ENCODE data around the gene SLC9A5.
A peak's percentile ranks its signal among the peaks of the same experiment; 100 is the strongest.

The SLC9A5 gene, protein sequence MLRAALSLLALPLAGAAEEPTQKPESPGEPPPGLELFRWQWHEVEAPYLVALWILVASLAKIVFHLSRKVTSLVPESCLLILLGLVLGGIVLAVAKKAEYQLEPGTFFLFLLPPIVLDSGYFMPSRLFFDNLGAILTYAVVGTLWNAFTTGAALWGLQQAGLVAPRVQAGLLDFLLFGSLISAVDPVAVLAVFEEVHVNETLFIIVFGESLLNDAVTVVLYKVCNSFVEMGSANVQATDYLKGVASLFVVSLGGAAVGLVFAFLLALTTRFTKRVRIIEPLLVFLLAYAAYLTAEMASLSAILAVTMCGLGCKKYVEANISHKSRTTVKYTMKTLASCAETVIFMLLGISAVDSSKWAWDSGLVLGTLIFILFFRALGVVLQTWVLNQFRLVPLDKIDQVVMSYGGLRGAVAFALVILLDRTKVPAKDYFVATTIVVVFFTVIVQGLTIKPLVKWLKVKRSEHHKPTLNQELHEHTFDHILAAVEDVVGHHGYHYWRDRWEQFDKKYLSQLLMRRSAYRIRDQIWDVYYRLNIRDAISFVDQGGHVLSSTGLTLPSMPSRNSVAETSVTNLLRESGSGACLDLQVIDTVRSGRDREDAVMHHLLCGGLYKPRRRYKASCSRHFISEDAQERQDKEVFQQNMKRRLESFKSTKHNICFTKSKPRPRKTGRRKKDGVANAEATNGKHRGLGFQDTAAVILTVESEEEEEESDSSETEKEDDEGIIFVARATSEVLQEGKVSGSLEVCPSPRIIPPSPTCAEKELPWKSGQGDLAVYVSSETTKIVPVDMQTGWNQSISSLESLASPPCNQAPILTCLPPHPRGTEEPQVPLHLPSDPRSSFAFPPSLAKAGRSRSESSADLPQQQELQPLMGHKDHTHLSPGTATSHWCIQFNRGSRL

DNA sequence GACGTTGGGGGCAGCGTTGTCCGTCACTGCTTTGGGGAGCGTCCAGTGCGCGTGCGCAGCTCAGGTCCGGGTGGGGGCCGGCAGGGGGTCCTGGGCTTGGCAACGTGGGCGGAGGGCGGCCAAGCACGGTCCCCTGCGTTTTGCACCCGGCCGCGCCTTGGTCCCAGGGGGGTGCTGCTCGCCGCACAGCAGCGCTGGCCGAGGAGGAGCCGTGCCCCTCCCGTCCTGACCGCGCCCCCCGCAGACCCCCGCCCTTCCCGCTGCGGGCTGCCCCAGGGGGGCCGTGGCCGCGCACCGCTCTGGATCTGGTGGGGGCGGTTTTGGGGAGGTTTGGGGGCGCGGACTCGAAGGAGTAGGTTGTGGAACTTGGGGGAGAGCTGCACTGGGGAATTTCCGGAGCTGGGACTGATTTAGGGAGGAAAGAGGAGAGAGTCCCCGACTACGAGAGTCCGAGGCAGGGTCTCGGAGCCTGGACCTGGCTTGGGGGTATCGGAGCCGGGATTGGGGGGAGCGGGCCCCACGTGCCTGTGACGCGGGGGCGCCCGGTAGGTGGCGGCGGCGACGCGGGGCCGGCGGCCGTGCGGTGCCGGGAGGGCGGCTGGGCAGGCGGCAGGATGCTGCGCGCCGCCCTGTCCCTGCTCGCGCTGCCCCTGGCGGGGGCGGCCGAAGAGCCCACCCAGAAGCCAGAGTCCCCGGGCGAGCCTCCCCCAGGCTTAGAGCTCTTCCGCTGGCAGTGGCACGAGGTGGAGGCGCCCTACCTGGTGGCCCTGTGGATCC, at the start of gene SLC9A5:
TSS of gene SLC9A5 (plus strand) at position 579 of the 777 bp plus-strand sequence. CDS start at position 615, 36 bp downstream.
- no peak for DNase-seq (ENCODE audit: low read depth)

DNA sequence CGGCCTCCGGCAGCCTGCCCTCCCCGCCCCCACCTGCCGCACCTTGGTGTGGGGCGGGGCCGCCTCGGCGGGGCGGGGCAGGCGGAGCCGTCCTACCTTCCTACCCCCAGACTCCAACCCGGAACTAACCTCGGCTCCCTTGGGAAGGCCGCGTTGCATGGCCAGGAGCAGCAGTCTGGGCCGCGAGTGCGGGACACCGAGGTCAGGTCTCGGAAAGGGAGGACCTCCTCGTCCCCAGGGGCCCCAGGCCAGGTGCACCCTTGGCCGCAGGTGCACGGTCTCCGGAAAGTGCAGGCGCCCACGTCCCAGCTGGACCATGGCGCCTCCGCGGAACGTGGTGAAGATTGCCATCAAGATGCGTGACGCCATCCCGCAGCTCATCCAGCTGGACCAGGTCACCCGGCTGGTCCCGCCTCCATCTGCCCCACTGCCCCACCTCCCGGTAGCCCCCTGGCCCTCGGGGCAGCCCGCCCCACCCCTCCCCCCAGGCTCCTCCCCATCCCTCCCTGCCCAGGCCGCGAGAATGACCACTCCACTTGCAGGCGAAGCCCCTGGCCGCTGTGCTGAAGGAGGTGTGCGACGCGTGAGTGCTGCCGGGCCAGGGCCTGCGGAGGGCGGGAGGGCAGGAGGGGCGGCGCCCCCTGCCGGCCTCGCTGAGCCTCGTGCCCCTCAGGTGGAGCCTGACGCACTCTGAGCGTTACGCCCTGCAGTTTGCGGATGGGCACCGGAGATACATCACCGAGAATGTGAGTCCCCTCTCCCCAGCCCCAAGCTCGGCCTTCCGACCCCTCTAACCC, 49.6 kb upstream of the SLC9A5 start, which contains the start of gene ELMO3:
TSS of gene ELMO3 (plus strand) at position 121 of the 797 bp plus-strand sequence. CDS start at position 317, 196 bp downstream.
- DNase-seq (ENCODE audit: low read depth) = no peak

DNA sequence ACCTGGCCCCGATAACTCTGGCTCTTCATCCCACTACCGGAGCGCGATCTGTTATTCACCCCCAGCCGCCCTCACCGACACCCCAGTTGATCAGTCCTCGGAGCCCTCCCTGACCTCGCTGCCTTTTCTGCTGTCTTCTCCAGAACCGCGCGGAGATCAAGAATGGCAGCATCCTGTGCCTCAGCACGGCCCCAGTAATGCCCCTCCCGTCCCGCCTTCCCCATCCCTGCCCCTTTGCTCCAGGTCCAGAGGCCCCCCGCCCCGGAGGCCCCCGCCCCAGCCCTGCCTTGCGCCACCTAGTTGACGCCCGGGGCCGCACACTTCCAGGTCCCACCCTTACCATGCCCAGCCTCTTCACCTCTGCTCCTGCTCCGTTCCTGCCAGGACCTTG, 49.0 kb upstream of the SLC9A5 start:
- no peak for DNase-seq (ENCODE audit: low read depth)

DNA sequence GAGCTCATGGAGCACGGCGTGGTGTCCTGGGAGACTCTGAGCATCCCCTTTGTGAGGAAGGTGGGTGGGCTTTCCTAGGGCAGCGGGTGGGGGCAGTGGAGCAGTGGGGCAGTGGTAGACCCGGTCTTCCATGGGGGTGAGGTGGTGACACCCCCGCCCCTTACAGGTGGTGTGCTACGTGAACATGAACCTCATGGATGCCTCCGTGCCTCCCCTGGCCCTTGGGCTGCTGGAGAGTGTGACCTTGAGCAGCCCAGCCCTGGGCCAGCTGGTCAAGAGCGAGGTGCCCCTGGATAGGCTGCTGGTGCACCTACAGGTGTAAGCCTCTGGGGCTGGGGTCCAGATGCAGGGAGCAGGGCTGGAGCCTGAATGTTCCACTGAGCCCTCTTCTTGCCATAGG, 48.3 kb upstream of the SLC9A5 start:
- no peak for DNase-seq (ENCODE audit: low read depth)

DNA sequence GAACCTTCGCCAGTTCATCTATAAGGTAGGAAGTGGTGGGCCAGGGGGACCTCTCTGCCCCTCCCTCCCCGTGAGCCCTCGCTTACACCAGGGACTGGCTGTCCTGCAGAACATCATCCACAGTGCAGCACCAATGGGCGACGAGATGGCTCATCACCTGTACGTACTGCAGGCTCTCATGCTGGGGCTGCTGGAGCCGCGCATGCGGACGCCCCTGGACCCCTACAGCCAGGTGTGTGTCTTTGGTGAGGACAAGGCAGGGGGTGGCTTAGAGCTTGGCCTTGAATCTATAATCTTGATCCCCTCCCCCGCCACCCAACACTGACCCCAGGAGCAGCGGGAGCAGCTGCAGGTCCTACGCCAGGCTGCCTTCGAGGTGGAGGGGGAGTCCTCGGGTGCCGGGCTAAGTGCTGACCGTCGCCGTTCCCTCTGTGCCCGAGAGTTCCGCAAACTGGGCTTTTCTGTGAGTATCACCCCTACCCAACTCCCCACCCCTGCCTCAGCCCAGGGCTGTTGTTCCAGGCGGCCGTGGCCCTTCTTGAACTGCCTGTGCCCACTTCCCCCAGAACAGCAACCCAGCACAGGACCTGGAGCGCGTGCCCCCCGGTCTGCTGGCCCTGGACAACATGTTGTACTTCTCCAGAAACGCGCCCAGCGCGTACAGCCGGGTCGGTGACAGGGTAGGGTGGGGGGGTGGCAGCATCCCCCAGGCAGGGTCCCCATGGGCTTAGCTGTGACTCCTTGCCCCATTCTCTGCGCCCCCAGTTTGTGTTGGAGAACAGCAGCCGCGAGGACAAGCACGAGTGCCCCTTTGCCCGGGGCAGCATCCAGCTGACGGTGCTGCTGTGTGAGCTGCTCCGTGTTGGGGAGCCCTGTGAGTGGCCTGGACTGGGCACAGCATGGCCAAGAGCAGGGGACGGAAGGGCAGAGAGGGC, 47.1 kb upstream of the SLC9A5 start:
- no peak for DNase-seq (ENCODE audit: low read depth)

DNA sequence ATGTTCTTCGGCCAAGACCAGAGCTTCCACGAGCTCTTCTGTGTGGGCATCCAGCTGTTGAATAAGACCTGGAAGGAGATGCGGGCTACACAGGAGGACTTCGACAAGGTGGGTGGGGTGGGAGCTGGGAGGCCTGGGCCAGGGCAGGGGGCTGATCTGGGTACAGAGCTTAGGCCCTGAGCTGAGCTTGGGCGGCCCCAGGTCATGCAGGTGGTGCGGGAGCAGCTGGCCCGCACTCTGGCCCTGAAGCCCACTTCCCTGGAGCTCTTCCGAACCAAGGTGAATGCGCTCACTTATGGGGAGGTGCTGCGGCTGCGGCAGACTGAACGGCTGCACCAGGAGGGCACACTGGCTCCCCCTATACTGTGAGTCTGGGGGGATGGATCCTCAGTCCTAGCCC, 46.4 kb upstream of the SLC9A5 start:
- no peak for DNase-seq (ENCODE audit: low read depth)

DNA sequence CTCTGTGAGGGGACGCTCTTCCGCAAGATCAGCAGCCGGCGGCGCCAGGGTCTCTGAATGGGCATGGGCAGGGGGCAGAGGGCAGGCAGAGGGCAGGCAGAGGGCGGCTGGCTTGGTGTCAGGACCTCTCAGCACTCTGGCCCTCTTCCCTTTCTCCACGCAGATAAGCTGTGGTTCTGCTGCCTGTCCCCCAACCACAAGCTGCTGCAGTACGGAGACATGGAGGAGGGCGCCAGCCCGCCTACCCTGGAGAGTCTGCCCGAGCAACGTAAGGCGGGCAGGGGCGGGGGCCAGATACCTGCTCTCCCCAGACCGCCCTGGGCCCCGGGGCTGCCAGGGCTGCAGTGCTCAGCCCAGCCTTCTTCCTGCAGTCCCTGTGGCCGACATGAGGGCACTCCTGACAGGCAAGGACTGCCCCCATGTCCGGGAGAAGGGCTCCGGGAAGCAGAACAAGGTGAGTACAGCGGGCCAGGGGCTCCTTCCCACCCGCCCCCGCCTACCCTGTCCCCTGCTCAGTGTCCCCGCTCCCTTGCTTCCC, 45.8 kb upstream of the SLC9A5 start:
- no peak for DNase-seq (ENCODE audit: low read depth)

DNA sequence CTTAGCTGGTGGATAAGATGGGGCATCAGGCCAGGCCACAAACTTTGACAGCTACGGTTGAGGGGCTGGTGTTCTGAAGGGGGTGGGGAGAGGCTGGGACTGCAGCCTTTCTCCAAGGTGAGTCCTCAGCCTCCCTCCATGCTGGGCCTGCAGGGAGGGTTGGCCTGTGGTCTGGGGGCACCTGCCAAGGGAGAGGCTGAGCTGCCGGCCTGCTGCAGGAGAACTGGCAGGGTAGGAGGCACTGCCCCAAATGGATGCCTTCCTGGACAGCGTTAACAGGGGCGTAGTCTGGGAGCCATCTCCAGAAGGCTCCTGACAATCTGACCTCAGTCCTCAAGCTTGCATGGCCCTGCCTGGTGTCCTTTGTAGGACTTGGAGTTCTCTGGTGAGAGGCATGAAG, 44.7 kb upstream of the SLC9A5 start:
- no peak for DNase-seq (ENCODE audit: low read depth)

DNA sequence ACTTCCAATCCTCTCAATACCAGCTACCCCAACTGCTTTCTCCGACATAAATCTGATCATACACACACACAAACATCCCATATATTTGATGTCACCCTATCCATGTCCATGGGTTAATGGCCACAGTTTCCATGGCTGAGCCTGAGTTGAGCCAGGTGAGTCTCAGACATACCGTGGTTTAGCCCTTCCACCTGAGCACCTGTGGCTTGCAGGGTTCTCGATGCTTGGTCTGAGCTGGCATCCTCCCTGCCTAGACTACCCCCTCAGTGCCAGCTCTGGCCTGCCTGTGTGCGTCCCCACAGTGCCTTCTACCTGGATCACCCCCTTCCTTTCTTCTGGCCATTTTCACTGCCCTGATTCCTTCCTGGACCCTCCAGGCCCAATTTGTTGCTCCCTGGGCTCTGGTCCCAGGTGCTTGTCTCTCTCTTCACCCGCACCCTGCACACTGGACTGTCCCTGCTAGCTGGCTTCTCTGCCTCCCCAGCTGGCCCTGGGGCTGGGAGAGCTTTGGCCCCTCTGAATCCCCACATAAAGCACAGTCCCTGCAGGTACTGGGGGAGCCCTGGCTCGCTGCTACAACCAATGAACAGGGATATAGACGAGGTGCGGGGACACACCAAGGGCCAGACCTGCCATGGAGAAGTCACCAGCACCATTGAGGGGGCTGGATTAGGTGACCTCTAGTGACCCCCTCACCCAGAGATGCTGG, 42.5 kb upstream of the SLC9A5 start:
- DNase-seq (ENCODE audit: low read depth) = no peak

DNA sequence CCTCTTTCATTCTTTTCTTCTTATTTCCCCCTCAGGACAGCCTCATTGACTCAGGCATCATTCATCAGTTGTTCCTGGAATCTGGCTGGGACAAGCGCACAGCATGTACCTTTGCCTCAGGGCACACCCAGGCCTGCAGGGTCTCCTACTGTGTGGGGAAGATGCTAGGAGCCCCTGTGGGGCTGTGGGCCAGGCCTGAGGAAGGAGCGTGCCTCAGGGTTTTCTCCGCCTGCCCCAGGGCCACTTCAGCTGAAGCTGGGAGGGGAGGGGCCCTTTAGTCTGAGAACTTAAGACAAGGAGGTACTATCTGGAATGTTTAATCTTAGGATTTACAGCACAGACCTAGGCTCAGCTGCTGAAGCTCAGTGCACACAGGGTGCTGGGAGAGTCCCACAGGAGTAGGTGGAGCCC, 41.9 kb upstream of the SLC9A5 start:
- DNase-seq (ENCODE audit: low read depth) = no peak

DNA sequence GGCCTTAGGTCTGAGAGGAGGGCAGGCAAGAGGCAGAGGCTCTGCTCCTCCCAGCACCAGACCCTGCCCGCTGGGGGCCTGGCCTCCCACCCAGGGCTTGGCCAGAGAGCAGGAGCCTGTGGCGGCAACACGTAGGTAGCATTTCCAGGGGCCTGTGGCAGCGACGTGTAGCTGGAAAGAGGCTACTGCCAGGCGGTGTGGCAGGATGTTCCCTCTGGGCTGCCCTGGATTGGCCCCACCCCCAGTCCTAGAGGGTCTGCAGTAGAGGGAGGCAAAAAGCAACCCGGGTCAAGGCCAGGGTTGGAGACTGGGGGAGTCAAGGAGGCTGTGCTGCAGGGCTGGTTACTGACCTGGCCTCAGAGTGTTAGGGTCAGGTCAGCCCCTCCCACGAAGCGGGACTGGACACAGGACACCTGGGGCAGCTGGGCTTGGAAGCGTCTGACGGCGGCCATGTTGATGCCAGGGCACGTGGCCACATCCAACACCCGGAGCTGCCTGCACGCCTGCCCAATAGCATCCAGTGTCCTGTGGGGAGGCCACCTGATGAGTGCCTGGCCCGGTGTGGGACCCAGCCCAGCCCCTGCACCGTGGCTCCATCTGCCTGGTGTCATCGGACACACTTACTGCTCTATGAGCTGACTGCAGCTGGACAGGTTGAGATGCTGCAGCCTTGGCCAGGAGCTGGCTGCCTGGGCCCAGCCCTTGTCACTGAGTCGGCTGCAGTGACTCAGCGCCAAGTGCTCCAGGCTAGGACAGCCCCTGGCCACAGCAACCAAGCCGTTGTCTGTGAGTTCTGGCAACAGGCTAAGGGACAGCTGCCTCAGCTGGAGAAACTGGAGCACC, 41.3 kb upstream of the SLC9A5 start:
- DNase-seq (ENCODE audit: low read depth) = peak; percentile 28

DNA sequence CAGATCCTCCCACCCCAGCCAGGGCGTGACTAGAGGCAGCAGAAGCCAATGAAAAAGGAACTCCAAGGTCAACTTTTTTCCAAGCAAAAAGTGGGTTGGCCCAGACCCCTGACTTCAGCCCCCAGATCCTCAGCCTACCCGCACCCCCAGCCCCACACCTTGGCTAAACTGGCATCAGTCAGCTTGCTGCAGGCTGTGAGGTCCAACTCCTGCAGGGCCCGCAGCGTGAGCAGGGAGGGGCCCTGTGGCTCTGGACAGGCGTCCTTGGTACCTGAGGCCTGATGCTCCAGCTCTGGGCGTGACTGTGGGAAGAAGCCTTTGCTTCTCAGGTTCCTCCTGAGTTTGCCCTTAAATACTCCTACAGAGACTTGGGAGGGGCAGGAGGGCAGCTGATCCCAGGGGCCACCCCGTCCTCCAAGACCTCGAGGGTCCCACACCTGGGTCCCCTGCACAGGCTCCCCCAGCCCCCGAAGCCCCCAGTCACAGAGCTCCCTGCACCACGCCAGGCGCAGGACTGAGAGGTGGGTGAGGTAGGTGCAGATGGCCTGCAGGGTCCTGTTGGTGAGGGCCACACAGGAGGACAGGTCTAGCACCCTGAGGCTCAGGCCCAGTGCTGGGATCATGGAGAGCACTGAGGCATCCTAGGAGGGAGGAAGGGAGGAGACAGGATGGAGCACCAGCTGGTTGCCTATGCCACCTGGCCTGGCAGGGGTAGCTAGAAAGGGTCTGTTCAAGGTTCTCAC, 40.5 kb upstream of the SLC9A5 start:
- no peak for DNase-seq (ENCODE audit: low read depth)

DNA sequence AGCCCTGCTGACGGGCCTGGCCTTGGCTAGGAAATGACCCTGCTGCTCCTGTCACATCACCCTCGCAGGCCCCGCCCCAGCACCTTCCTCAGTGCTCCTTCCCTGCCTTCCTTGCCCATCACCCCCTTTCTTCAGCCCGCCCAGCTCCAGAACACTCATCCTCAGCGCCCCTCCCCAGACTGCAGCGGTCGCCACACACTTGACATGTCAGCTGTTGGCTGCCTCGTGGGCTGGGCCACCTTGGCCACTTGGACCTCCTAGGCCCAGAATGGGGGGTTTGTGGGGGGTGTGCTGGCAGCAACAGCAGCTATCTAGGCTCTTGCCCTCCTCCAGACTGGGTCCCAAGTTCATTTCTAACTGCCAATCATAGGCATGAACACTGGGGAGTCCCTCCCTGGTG, 39.2 kb upstream of the SLC9A5 start:
- no peak for DNase-seq (ENCODE audit: low read depth)

DNA sequence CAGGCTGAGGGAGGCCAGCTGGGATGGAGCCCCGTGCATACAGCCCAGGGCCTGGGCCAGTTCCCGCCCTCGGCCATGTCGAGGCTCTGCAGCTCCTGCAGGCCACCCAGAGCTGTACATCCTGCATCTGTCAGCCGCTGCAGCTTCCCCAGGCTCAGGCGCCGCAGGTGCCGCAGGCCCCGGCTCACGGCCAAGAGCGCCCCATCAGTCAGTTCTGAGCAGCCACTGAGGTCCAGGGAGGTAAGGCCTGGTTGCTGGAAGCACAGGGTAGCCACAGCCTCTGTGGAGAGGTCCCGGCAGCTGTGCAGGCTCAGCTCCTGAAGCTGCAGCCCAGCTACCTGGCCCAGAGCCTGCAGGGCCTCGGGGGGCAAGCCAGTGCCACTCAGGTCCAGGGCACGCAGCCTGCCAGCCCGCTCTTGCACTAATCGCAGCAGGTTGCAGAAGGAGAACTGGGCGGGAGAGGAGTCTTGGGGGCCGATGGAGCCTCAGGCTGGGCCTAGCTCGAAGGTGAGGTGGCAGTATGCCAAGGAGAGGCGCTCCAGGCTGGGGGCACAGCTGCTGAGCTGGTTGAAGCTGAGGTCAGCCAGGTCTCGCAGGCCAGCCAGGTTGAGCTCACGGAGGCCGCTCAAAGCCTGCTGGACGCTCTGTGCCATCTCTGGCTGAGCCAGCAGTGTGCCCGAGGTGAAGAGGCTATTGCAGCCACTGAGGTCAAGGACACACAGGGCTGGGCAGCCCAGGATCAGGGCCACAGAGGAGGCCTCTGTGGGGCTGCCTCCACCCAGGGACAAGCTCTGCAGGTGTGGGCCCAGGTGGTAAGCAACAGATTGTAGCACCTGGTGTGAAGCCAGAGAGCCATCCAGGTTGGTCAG, 38.5 kb upstream of the SLC9A5 start:
- no peak for DNase-seq (ENCODE audit: low read depth)

DNA sequence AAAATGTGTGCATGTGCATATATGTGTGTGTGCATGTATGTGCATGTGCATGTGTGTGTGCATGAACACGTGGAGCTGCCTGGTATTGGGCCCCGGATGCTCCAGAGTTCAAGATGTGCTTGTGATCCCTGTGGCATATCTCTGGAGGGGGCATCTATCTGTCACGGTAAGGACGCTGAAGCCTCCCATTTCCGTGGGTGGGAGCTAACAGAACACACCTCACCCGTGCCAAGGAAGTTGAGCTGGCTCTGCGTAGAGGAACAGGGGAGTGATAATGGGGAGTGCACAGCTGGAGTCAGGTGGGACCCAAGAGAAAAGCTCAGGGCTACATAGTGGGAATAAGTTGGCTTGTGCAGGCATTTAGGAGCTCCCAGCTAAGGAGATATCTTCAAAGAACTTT, 37.1 kb upstream of the SLC9A5 start:
- DNase-seq (ENCODE audit: low read depth) = no peak

DNA sequence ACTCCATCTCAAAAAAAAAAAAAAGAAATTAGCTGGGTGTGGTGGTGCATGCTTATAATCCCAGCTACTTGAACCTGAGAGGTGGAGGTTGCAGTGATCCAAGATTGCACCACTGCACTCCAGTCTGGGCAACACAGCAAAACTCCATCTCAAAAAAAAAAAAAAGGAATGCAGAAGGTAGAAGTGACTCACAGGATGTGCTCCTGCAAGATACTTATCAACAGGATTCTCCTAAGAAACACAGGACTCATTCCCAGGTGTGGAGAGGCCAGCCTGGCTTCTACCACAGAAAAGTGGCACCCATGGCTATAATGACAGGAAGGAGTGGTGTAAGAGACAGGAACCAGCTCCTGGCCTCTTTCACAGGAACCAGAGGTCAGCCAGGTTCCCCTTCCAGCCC, 36.0 kb upstream of the SLC9A5 start:
- no peak for DNase-seq (ENCODE audit: low read depth)
